ENCODE results near the gene FLT3LG. TPM values are rescaled to one million over a fixed set of nuclear protein-coding genes. Genes with fewer than 3 reads are reported as not detected.

FLT3LG gene
- total RNA-seq, 1 experiment from 2014 or later, result 0.18 TPM

DNA sequence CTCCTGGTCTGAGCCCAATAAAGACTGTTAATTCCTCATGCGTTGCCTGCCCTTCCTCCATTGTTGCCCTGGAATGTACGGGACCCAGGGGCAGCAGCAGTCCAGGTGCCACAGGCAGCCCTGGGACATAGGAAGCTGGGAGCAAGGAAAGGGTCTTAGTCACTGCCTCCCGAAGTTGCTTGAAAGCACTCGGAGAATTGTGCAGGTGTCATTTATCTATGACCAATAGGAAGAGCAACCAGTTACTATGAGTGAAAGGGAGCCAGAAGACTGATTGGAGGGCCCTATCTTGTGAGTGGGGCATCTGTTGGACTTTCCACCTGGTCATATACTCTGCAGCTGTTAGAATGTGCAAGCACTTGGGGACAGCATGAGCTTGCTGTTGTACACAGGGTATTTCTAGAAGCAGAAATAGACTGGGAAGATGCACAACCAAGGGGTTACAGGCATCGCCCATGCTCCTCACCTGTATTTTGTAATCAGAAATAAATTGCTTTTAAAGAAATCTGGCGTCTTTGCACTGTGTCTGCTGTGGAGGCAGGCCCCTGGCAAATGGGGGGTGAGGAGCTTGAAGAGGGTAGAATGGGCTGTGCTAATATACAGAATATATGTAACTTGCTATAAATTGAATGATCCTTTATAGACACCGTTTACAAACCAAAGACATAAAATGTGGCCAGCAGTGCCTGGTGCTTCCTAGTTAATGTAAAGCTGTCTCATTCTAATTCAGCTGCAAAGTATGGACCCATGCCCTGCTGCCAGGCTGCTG is 18.0 kb downstream of the FLT3LG start:
- no peak overlapping the region for H3K9ac ChIP-seq (ENCODE audit: low read length)
- no peak overlapping the region for H3K4me2 ChIP-seq (ENCODE audit: low read length)
- POLR2A ChIA-PET (ENCODE audit: unreplicated experiment), result no interaction called here
- H3K27me3 ChIP-seq (ENCODE audit: low read length), result no peaks in the 10 kb centered on the region
- ATAC-seq (no peak), DNase-seq (no peak)
- peaks cover 16% of the 10 kb centered on the region; the same call in 1 of the 2 replicates for H3K4me1 ChIP-seq (ENCODE audit: insufficient read depth, low read length)
- H3K9me2 ChIP-seq (replicated peaks; ENCODE audit: low read length), result no peaks in the 10 kb centered on the region
- no peaks in the 10 kb centered on the region for H3K9me3 ChIP-seq (ENCODE audit: low read length)
- H3F3A ChIP-seq (ENCODE audit: low read length, unreplicated experiment), result peaks cover 54% of the 10 kb centered on the region
- H4K20me1 ChIP-seq (ENCODE audit: low read length), result peaks cover 41% of the 10 kb centered on the region
- peaks cover 53% of the 10 kb centered on the region for H3K36me3 ChIP-seq (ENCODE audit: low read depth, low read length)
- no TSS peak for BruUV-seq (replicated peaks)
- TF ChIP-seq EZH2 (IDR thresholded peaks at IDR 0.05; ENCODE audit: low read length, unreplicated experiment), result no peak
- TF ChIP-seq, protein P1, sequence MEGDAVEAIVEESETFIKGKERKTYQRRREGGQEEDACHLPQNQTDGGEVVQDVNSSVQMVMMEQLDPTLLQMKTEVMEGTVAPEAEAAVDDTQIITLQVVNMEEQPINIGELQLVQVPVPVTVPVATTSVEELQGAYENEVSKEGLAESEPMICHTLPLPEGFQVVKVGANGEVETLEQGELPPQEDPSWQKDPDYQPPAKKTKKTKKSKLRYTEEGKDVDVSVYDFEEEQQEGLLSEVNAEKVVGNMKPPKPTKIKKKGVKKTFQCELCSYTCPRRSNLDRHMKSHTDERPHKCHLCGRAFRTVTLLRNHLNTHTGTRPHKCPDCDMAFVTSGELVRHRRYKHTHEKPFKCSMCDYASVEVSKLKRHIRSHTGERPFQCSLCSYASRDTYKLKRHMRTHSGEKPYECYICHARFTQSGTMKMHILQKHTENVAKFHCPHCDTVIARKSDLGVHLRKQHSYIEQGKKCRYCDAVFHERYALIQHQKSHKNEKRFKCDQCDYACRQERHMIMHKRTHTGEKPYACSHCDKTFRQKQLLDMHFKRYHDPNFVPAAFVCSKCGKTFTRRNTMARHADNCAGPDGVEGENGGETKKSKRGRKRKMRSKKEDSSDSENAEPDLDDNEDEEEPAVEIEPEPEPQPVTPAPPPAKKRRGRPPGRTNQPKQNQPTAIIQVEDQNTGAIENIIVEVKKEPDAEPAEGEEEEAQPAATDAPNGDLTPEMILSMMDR (conservative IDR thresholded peaks at IDR 0.05; ENCODE audit: low read depth, low read length), result no peak
- TF ChIP-seq EZH2phosphoT487 (IDR thresholded peaks at IDR 0.05; ENCODE audit: borderline replicate concordance, low read length), result no peak
- no peak overlapping the region for H2AFZ ChIP-seq (ENCODE audit: low read length)
- H3K27ac ChIP-seq (ENCODE audit: low read length), result no peak overlapping the region
- peaks cover 46% of the 10 kb centered on the region for H3K79me2 ChIP-seq (ENCODE audit: low read length)
- intact Hi-C loops (cut with micrococcal nuclease), result no loop called here
- CTCF ChIA-PET, result no interaction called here
- no peak overlapping the region for H3K4me3 ChIP-seq (ENCODE audit: low read length)

GRCh38 chr19:49492573-49493405 is 18.8 kb downstream of the FLT3LG start:
- Histone ChIP-seq H3F3A (ENCODE audit: low read length, unreplicated experiment) (peaks cover 59% of the 10 kb centered on the region), H3K9ac (ENCODE audit: low read length) (no peak overlapping the region), H3K4me2 (ENCODE audit: low read length) (no peak overlapping the region), H3K79me2 (ENCODE audit: low read length) (peaks cover 50% of the 10 kb centered on the region), H3K4me1 (ENCODE audit: insufficient read depth, low read length) (peaks cover 21% of the 10 kb centered on the region), H3K9me2 (replicated peaks; ENCODE audit: low read length) (no peaks in the 10 kb centered on the region), H2AFZ (ENCODE audit: low read length) (no peak overlapping the region), H3K27me3 (ENCODE audit: low read length) (no peaks in the 10 kb centered on the region), H3K27ac (ENCODE audit: low read length) (no peak overlapping the region), H3K9me3 (ENCODE audit: low read length) (no peaks in the 10 kb centered on the region), H4K20me1 (ENCODE audit: low read length) (peaks cover 44% of the 10 kb centered on the region), H3K4me3 (ENCODE audit: low read length) (no peak overlapping the region), H3K36me3 (ENCODE audit: low read depth, low read length) (peaks cover 58% of the 10 kb centered on the region)
- no peak for ATAC-seq
- TF ChIP-seq, protein P1 (conservative IDR thresholded peaks at IDR 0.05; ENCODE audit: low read depth, low read length), result no peak
- TF ChIP-seq EZH2 (IDR thresholded peaks at IDR 0.05; ENCODE audit: low read length, unreplicated experiment) (no peak), EZH2phosphoT487 (IDR thresholded peaks at IDR 0.05; ENCODE audit: borderline replicate concordance, low read length) (no peak)
- peak; percentile 54 for DNase-seq
- ChIA-PET POLR2A (ENCODE audit: unreplicated experiment) (interaction anchor here (0.7 kb wide), 1 partner anchor 55 kb away, joined by 3 read pairs; no protein-coding TSS in a partner anchor), CTCF (no interaction called here)
- intact Hi-C loops (cut with micrococcal nuclease), result no loop called here
- no TSS peak for BruUV-seq (replicated peaks)
